Body of pancreas (tissue), 4 donors: ENCODE measurements around the gene HAVCR2.

Experiments used
- CTCF ChIP-seq, 7 experiments: fragments of 450-650 bp in 4 of 7; fragments of 200-600 bp in 3 of 7; sonication (generic) in 3 of 7; IDR thresholded peaks; one replicate each; pipeline ENCODE4 v1.5.1; 2016 to 2019; ENCODE audit warnings: antibody characterized with exemption in 7 of 7
- POLR2A ChIP-seq, 3 donors: fragments of 450-650 bp; IDR thresholded peaks; one replicate each; pipeline ENCODE4 v1.6.1; 2016; ENCODE audit warnings: antibody characterized with exemption in 3 of 3, mild to moderate bottlenecking in 2 of 3

GRCh38 chr5:157137691-157138090, 28.8 kb upstream of the HAVCR2 start:
- TF ChIP-seq CTCF (IDR thresholded peaks at IDR 0.05) (no peak), POLR2A (IDR thresholded peaks at IDR 0.05) (no peak)
